HepG2 (cell line): ENCODE measurements around the gene ARHGEF40. TPM values are rescaled to one million over a fixed set of nuclear protein-coding genes. Genes with fewer than 3 reads are reported as not detected.

Source experiments
- ERF ChIP-seq: IDR thresholded peaks from 2 replicates; pipeline ENCODE4 v1.6.1; 2018; ENCODE audit warnings: missing biosample characterization, missing genetic modification reagents
- GATA4 ChIP-seq: sonication (generic); IDR thresholded peaks from 2 replicates; pipeline ENCODE4 v1.6.1; 2016; ENCODE audit warnings: antibody characterized with exemption, low read depth, borderline replicate concordance
- HNF4G ChIP-seq, 2 experiments: sonication (generic) in 1 of 2; formaldehyde crosslinking in 1 of 2; IDR thresholded peaks; 2 replicates each; pipeline versions ENCODE4 v1.4.0 to v1.6.1; 2011 to 2020; ENCODE audit warnings: borderline replicate concordance in 2 of 2, low read depth in 2 of 2, mild to moderate bottlenecking in 2 of 2, low read length in 1 of 2, missing genetic modification reagents in 1 of 2, moderate library complexity in 1 of 2
- IRF2 ChIP-seq: IDR thresholded peaks from 2 replicates; pipeline ENCODE4 v1.6.1; 2018; ENCODE audit warnings: missing genetic modification reagents, missing compliant biosample characterization
- JDP2 ChIP-seq: sonication (generic); formaldehyde crosslinking; IDR thresholded peaks from 2 replicates; pipeline ENCODE4 v1.8.1; 2022; ENCODE audit warnings: missing genetic modification reagents, borderline replicate concordance
- MEF2D ChIP-seq: sonication (generic); formaldehyde crosslinking; IDR thresholded peaks from 2 replicates; pipeline ENCODE4 v1.5.1; 2020; ENCODE audit warnings: mild to moderate bottlenecking, missing genetic modification reagents
- MTF2 ChIP-seq: sonication (generic); formaldehyde crosslinking; IDR thresholded peaks from 2 replicates; pipeline ENCODE4 v1.5.0; 2020; ENCODE audit warnings: missing genetic modification reagents, borderline replicate concordance
- MYNN ChIP-seq: sonication (generic); formaldehyde crosslinking; IDR thresholded peaks from 2 replicates; pipeline ENCODE4 v1.4.0; 2020; ENCODE audit warnings: mild to moderate bottlenecking, low read depth, missing genetic modification reagents
- PHB2 ChIP-seq: fragments of 450-650 bp; IDR thresholded peaks from 2 replicates; pipeline ENCODE4 v1.6.1; 2018; ENCODE audit not compliant: partially characterized antibody
- SP5 ChIP-seq: IDR thresholded peaks from 2 replicates; pipeline ENCODE4 v1.6.1; 2016; ENCODE audit warnings: low read depth, borderline replicate concordance
- THAP11 ChIP-seq: IDR thresholded peaks from 2 replicates; pipeline ENCODE4 v1.6.1; 2016; ENCODE audit warnings: missing biosample characterization, missing genetic modification reagents
- ZBTB42 ChIP-seq: sonication (generic); formaldehyde crosslinking; IDR thresholded peaks from 2 replicates; pipeline ENCODE4 v1.5.0; 2020; ENCODE audit warnings: mild to moderate bottlenecking, missing genetic modification reagents
- ZFP1 ChIP-seq: IDR thresholded peaks from 2 replicates; pipeline ENCODE4 v1.6.1; 2016
- ZNF234 ChIP-seq: sonication (generic); formaldehyde crosslinking; conservative IDR thresholded peaks from 2 replicates; pipeline ENCODE4 v1.5.1; 2020; ENCODE audit warnings: mild to moderate bottlenecking, missing genetic modification reagents
- ZNF496 ChIP-seq: sonication (generic); formaldehyde crosslinking; IDR thresholded peaks from 2 replicates; pipeline ENCODE4 v1.8.1; 2023; ENCODE audit warnings: mild to moderate bottlenecking, moderate library complexity, missing genetic modification reagents; ENCODE audit not compliant: insufficient replicate concordance
- ZNF616 ChIP-seq: sonication (generic); formaldehyde crosslinking; IDR thresholded peaks from 2 replicates; pipeline ENCODE4 v1.5.0; 2020; ENCODE audit warnings: low read depth, mild to moderate bottlenecking, missing genetic modification reagents
- ZNF652 ChIP-seq: IDR thresholded peaks from 2 replicates; pipeline ENCODE4 v1.6.1; 2016; ENCODE audit warnings: low read depth, borderline replicate concordance
- ZNF75D ChIP-seq: sonication (generic); formaldehyde crosslinking; IDR thresholded peaks from 2 replicates; pipeline ENCODE4 v1.8.1; 2023; ENCODE audit warnings: missing genetic modification reagents, mild to moderate bottlenecking, borderline replicate concordance
- polyA plus RNA-seq, 8 experiments: library from polyadenylated mRNA; depleted of rRNA in 3 of 8; stranded (reverse) in 7 of 8; unstranded in 1 of 8; fragments of >200 nt; fragmentation: Illumina TruSeq in 4 of 8; extraction: Trizol in 4 of 8; gene quantifications; 2 replicates each; pipeline versions ENCODE4 v1.2.1 to v1.2.3, GENCODE V29; 2011 to 2016; ENCODE audit warnings: low read depth in 4 of 8, missing spikeins in 1 of 8, mixed read lengths in 1 of 8; ENCODE audit not compliant: insufficient read depth in 1 of 8
- total RNA-seq, 5 experiments: library from RNA; depleted of rRNA; stranded (reverse); fragments of >200 nt; fragmentation: Illumina TruSeq; extraction: Trizol; gene quantifications; 2 replicates each; pipeline ENCODE4 v1.2.3, GENCODE V29; 2016; ENCODE audit warnings: low read depth in 1 of 5
- TF ChIP-seq, protein P1 (sequence below): sonication (generic); formaldehyde crosslinking; IDR thresholded peaks from 2 replicates; pipeline ENCODE4 v1.4.0; 2020; ENCODE audit warnings: missing genetic modification reagents, borderline replicate concordance
- TF ChIP-seq, protein P2 (sequence below): IDR thresholded peaks from 2 replicates; pipeline ENCODE4 v1.6.1; 2016; ENCODE audit warnings: low read depth
- TF ChIP-seq, protein P3 (sequence below): sonication (generic); formaldehyde crosslinking; IDR thresholded peaks from 2 replicates; pipeline ENCODE4 v1.8.0; 2022; ENCODE audit warnings: missing genetic modification reagents, mild to moderate bottlenecking, moderate library complexity, borderline replicate concordance
- TF ChIP-seq, protein P4 (sequence below): IDR thresholded peaks from 2 replicates; pipeline ENCODE4 v1.6.1; 2018; ENCODE audit warnings: missing genetic modification reagents, mild to moderate bottlenecking, missing compliant biosample characterization

The ARHGEF40 gene
- total and polyA plus RNA-seq, 2 of the 13 experiments (the other 11 are each of a cell fraction or from before 2014, with no cell fraction given) = 28.1 to 78.1 TPM

DNA sequence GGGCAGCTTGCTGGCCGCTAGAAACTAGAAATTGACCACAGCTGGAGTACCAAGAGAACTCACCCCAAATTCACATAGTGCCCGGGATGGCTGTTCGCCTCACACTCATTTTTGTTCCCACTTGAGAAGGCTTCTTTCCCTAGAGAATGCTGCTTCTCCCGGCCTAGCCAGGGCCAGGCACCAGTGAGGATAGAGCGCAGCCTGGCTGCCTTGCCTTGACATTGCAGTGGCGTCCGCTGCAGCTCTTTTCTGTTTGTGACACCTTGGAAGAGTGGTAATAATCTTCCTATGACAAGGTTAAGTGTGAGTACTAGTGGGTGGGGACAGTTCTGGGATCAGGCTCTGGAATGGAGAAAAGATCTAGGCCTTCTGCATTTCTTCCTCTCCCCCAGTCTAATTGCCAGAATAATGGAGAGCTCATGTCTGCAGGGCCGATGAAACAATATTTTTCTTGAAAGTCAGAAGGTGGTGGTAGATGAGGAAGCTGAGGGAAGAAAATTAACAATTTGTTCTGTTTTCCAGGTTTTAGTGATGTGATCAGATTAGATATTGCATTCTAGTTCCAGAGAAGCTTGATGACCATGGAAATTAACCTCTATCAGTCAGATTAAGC is 34.5 kb downstream of the ARHGEF40 start (continued):
- TF ChIP-seq MEF2D (CRISPR knock-in tag) (no peak), GATA4 (no peak), MYNN (CRISPR knock-in tag) (no peak), PHB2 (no peak), IRF2 (no peak; the same call in 1 of the 2 replicates), HNF4G (IDR thresholded peaks at IDR 0.05; ENCODE audit: borderline replicate concordance, low read depth, low read length) (no peak), HNF4G (CRISPR knock-in tag; IDR thresholded peaks at IDR 0.05; ENCODE audit: borderline replicate concordance, low read depth) (peak; percentile 15; the same call in 1 of the 2 replicates), ZNF652 (CRISPR knock-in tag) (no peak), ZFP1 (CRISPR knock-in tag) (no peak), JDP2 (CRISPR knock-in tag) (no peak), MTF2 (CRISPR knock-in tag) (no peak), ZNF75D (CRISPR knock-in tag) (no peak; the same call in 1 of the 2 replicates), ZNF616 (CRISPR knock-in tag) (no peak), ERF (CRISPR knock-in tag) (no peak), ZNF234 (CRISPR knock-in tag) (peak; percentile 30; the same call in 1 of the 2 replicates), ZNF496 (no peak), SP5 (CRISPR knock-in tag) (no peak), THAP11 (CRISPR knock-in tag) (no peak), ZBTB42 (CRISPR knock-in tag) (no peak)
- TF ChIP-seq, protein P1, sequence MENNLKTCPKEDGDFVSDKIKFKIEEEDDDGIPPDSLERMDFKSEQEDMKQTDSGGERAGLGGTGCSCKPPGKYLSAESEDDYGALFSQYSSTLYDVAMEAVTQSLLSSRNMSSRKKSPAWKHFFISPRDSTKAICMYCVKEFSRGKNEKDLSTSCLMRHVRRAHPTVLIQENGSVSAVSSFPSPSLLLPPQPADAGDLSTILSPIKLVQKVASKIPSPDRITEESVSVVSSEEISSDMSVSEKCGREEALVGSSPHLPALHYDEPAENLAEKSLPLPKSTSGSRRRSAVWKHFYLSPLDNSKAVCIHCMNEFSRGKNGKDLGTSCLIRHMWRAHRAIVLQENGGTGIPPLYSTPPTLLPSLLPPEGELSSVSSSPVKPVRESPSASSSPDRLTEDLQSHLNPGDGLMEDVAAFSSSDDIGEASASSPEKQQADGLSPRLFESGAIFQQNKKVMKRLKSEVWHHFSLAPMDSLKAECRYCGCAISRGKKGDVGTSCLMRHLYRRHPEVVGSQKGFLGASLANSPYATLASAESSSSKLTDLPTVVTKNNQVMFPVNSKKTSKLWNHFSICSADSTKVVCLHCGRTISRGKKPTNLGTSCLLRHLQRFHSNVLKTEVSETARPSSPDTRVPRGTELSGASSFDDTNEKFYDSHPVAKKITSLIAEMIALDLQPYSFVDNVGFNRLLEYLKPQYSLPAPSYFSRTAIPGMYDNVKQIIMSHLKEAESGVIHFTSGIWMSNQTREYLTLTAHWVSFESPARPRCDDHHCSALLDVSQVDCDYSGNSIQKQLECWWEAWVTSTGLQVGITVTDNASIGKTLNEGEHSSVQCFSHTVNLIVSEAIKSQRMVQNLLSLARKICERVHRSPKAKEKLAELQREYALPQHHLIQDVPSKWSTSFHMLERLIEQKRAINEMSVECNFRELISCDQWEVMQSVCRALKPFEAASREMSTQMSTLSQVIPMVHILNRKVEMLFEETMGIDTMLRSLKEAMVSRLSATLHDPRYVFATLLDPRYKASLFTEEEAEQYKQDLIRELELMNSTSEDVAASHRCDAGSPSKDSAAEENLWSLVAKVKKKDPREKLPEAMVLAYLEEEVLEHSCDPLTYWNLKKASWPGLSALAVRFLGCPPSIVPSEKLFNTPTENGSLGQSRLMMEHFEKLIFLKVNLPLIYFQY (CRISPR knock-in tag) = 0 out of 2 replicates have a peak, but pooled peaks have one; percentile 11
- TF ChIP-seq, protein P2, sequence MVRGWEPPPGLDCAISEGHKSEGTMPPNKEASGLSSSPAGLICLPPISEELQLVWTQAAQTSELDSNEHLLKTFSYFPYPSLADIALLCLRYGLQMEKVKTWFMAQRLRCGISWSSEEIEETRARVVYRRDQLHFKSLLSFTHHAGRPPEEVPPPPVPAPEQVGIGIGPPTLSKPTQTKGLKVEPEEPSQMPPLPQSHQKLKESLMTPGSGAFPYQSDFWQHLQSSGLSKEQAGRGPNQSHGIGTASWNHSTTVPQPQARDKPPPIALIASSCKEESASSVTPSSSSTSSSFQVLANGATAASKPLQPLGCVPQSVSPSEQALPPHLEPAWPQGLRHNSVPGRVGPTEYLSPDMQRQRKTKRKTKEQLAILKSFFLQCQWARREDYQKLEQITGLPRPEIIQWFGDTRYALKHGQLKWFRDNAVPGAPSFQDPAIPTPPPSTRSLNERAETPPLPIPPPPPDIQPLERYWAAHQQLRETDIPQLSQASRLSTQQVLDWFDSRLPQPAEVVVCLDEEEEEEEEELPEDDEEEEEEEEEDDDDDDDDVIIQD (CRISPR knock-in tag) = no peak; the same call in 1 of the 2 replicates
- TF ChIP-seq, protein P3, sequence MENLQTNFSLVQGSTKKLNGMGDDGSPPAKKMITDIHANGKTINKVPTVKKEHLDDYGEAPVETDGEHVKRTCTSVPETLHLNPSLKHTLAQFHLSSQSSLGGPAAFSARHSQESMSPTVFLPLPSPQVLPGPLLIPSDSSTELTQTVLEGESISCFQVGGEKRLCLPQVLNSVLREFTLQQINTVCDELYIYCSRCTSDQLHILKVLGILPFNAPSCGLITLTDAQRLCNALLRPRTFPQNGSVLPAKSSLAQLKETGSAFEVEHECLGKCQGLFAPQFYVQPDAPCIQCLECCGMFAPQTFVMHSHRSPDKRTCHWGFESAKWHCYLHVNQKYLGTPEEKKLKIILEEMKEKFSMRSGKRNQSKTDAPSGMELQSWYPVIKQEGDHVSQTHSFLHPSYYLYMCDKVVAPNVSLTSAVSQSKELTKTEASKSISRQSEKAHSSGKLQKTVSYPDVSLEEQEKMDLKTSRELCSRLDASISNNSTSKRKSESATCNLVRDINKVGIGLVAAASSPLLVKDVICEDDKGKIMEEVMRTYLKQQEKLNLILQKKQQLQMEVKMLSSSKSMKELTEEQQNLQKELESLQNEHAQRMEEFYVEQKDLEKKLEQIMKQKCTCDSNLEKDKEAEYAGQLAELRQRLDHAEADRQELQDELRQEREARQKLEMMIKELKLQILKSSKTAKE = no peak
- TF ChIP-seq, protein P4, sequence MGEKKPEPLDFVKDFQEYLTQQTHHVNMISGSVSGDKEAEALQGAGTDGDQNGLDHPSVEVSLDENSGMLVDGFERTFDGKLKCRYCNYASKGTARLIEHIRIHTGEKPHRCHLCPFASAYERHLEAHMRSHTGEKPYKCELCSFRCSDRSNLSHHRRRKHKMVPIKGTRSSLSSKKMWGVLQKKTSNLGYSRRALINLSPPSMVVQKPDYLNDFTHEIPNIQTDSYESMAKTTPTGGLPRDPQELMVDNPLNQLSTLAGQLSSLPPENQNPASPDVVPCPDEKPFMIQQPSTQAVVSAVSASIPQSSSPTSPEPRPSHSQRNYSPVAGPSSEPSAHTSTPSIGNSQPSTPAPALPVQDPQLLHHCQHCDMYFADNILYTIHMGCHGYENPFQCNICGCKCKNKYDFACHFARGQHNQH (CRISPR knock-in tag) = no peak
